ENCODE measurements around the gene RIC1.

- TF ChIP-seq, protein P1, sequence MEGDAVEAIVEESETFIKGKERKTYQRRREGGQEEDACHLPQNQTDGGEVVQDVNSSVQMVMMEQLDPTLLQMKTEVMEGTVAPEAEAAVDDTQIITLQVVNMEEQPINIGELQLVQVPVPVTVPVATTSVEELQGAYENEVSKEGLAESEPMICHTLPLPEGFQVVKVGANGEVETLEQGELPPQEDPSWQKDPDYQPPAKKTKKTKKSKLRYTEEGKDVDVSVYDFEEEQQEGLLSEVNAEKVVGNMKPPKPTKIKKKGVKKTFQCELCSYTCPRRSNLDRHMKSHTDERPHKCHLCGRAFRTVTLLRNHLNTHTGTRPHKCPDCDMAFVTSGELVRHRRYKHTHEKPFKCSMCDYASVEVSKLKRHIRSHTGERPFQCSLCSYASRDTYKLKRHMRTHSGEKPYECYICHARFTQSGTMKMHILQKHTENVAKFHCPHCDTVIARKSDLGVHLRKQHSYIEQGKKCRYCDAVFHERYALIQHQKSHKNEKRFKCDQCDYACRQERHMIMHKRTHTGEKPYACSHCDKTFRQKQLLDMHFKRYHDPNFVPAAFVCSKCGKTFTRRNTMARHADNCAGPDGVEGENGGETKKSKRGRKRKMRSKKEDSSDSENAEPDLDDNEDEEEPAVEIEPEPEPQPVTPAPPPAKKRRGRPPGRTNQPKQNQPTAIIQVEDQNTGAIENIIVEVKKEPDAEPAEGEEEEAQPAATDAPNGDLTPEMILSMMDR (conservative IDR thresholded peaks at IDR 0.05) = no peak
- no peak for TF ChIP-seq ZFX (IDR thresholded peaks at IDR 0.05)
These were observed 67.0 kb downstream of the RIC1 start for GRCh38 chr9:5695860-5696259.
